SK-N-SH (cell line): ENCODE measurements around the gene C19orf44. TPM values are rescaled to one million over a fixed set of nuclear protein-coding genes. Genes with fewer than 3 reads are reported as not detected.

Experiments used
- CTCF ChIA-PET: fragments of 300-600, 350-600 bp; formaldehyde crosslinking; extraction: SDS; loops from one replicate; lab custom pipeline; 2021; lab: Yijun Ruan, JAX
- POLR2A ChIA-PET: fragments of 350-600 bp; sonication (Branson Sonifier 250); formaldehyde crosslinking; extraction: SDS; loops from one replicate; lab custom pipeline; 2020; ENCODE audit warnings: antibody characterized with exemption, inconsistent platforms; lab: Yijun Ruan, JAX
- DNase-seq: peaks from one replicate; pipeline ENCODE4 v3.0.0; 2012
- H2AFZ ChIP-seq: fragments of 200-600 bp; sonication (generic); 2 replicates; pipeline ENCODE4 v1.8.1; 2016; ENCODE audit warnings: antibody characterized with exemption, mild to moderate bottlenecking, low read depth
- H3F3A ChIP-seq: fragments of 200-600 bp; sonication (generic); replicated peaks from 2 replicates; pipeline ENCODE3; 2016; ENCODE audit warnings: antibody characterized with exemption, mild to moderate bottlenecking; ENCODE audit not compliant: insufficient read depth
- H3K27ac ChIP-seq, 2 experiments: fragments of 200-500 bp in 1 of 2; fragments of 200-600 bp in 1 of 2; sonication (Bioruptor generic) in 1 of 2; sonication (generic), shearing (Covaris generic) in 1 of 2; 2 replicates each; pipeline versions ENCODE4 v1.5.1 to v1.6.1; 2014 to 2016; ENCODE audit warnings: low read depth in 2 of 2, inconsistent platforms in 1 of 2, low read length in 1 of 2, mild to moderate bottlenecking in 1 of 2, mixed read lengths in 1 of 2
- H3K27me3 ChIP-seq: fragments of 200-600 bp; sonication (generic), shearing (Covaris generic); 2 replicates; pipeline ENCODE4 v1.6.1; 2016; ENCODE audit warnings: mixed run types; ENCODE audit not compliant: insufficient read depth
- H3K36me3 ChIP-seq, 2 experiments: fragments of 200-500 bp in 1 of 2; fragments of 200-600 bp in 1 of 2; sonication (Bioruptor generic) in 1 of 2; sonication (generic) in 1 of 2; replicated peaks in 1 of 2; 2 replicates each; pipeline versions ENCODE3 to v1.5.1; 2014 to 2016; ENCODE audit warnings: low read length in 1 of 2, mild to moderate bottlenecking in 1 of 2; ENCODE audit not compliant: insufficient read depth in 2 of 2, control insufficient read depth in 1 of 2
- H3K4me1 ChIP-seq, 2 experiments: fragments of 200-500 bp in 1 of 2; fragments of 200-600 bp in 1 of 2; sonication (Bioruptor generic) in 1 of 2; sonication (generic), shearing (Covaris generic) in 1 of 2; 2 replicates each; pipeline versions ENCODE4 v1.5.1 to v1.6.1; 2014 to 2016; ENCODE audit warnings: low read depth in 1 of 2, low read length in 1 of 2, mixed run types in 1 of 2; ENCODE audit not compliant: insufficient read depth in 2 of 2, control insufficient read depth in 1 of 2
- H3K4me2 ChIP-seq: fragments of 200-600 bp; sonication (generic), shearing (Covaris generic); 2 replicates; pipeline ENCODE4 v1.6.1; 2017; ENCODE audit warnings: mixed run types
- H3K4me3 ChIP-seq, 2 experiments: fragments of 200-500 bp in 1 of 2; fragments of 200-600 bp in 1 of 2; sonication (Bioruptor generic) in 1 of 2; sonication (generic), shearing (Covaris generic) in 1 of 2; 2 replicates each; pipeline versions ENCODE4 v1.5.1 to v1.8.1; 2014 to 2016; ENCODE audit warnings: low read depth in 2 of 2, inconsistent platforms in 1 of 2, low read length in 1 of 2, mild to moderate bottlenecking in 1 of 2, mixed read lengths in 1 of 2, moderate library complexity in 1 of 2
- H3K79me2 ChIP-seq: fragments of 200-600 bp; sonication (generic); 2 replicates; pipeline ENCODE4 v1.8.1; 2017; ENCODE audit warnings: mild to moderate bottlenecking; ENCODE audit not compliant: insufficient read depth
- H3K9ac ChIP-seq: fragments of 200-600 bp; sonication (generic); 2 replicates; pipeline ENCODE4 v1.6.1; 2017; ENCODE audit warnings: mixed run types
- H3K9me2 ChIP-seq: fragments of 200-600 bp; sonication (generic); 2 replicates; pipeline ENCODE4 v1.6.1; 2017; ENCODE audit warnings: mixed run types
- H3K9me3 ChIP-seq: fragments of 200-600 bp; sonication (generic); 2 replicates; pipeline ENCODE4 v1.6.1; 2017; ENCODE audit warnings: mixed run types, mild to moderate bottlenecking, moderate library complexity
- H4K20me1 ChIP-seq: fragments of 200-600 bp; sonication (generic); 2 replicates; pipeline ENCODE4 v1.6.1; 2017; ENCODE audit warnings: mild to moderate bottlenecking, mixed run types; ENCODE audit not compliant: insufficient read depth
- ELF1 ChIP-seq: IDR thresholded peaks from 2 replicates; pipeline ENCODE4 v1.4.0; 2012
- EZH2phosphoT487 ChIP-seq: fragments of 200-600 bp; sonication (generic); IDR thresholded peaks from 2 replicates; pipeline ENCODE4 v1.6.1; 2017; ENCODE audit warnings: low read depth, mixed run types, mild to moderate bottlenecking, antibody characterized with exemption, moderate library complexity, borderline replicate concordance
- GABPA ChIP-seq: IDR thresholded peaks from 2 replicates; pipeline ENCODE4 v1.4.0; 2012; ENCODE audit warnings: low read depth, mild to moderate bottlenecking
- GATA2 ChIP-seq: sonication (generic); formaldehyde crosslinking; IDR thresholded peaks from 2 replicates; pipeline ENCODE4 v1.5.0; 2020; ENCODE audit warnings: mild to moderate bottlenecking, missing genetic modification reagents
- IRF3 ChIP-seq: fragments of 150-350 bp; IDR thresholded peaks from 2 replicates; pipeline ENCODE4 v1.6.1; 2016; ENCODE audit warnings: mild to moderate bottlenecking, low read depth, low read length
- MAX ChIP-seq: IDR thresholded peaks from 2 replicates; pipeline ENCODE4 v1.4.0; 2012; ENCODE audit warnings: low read depth
- MEF2A ChIP-seq: IDR thresholded peaks from 2 replicates; pipeline ENCODE4 v1.4.0; 2012; ENCODE audit warnings: low read depth, borderline replicate concordance
- NRF1 ChIP-seq: IDR thresholded peaks from 2 replicates; pipeline ENCODE4 v1.6.1; 2012; ENCODE audit warnings: low read depth, mild to moderate bottlenecking, low read length
- PBX3 ChIP-seq: IDR thresholded peaks from 2 replicates; pipeline ENCODE4; 2012
- RAD21 ChIP-seq: IDR thresholded peaks from 2 replicates; pipeline ENCODE4 v1.6.1; 2012; ENCODE audit warnings: mild to moderate bottlenecking, low read length
- RCOR1 ChIP-seq: fragments of 150-350 bp; IDR thresholded peaks from 2 replicates; pipeline ENCODE4 v1.6.1; 2017; ENCODE audit warnings: antibody characterized with exemption, low read length
- REST ChIP-seq: IDR thresholded peaks from 2 replicates; pipeline ENCODE4 v1.6.1; 2012; ENCODE audit warnings: mild to moderate bottlenecking, low read depth, low read length, moderate library complexity
- RFX5 ChIP-seq: IDR thresholded peaks from 2 replicates; pipeline ENCODE4 v1.6.1; 2012; ENCODE audit warnings: mild to moderate bottlenecking, improper control_type of control experiment, low read length
- RXRA ChIP-seq: IDR thresholded peaks from 2 replicates; pipeline ENCODE4 v1.4.0; 2012; ENCODE audit warnings: low read depth, mild to moderate bottlenecking, borderline replicate concordance
- SIN3A ChIP-seq: IDR thresholded peaks from 2 replicates; pipeline ENCODE4 v1.6.1; 2012; ENCODE audit warnings: low read depth, mild to moderate bottlenecking, low read length, moderate library complexity, borderline replicate concordance
- TCF12 ChIP-seq: IDR thresholded peaks from 2 replicates; pipeline ENCODE4 v1.4.0; 2012
- USF1 ChIP-seq: IDR thresholded peaks from 2 replicates; pipeline ENCODE4 v1.4.0; 2012; ENCODE audit warnings: low read depth, borderline replicate concordance
- USF2 ChIP-seq: fragments of 150-350 bp; IDR thresholded peaks from 2 replicates; pipeline ENCODE4 v1.6.1; 2017; ENCODE audit warnings: antibody characterized with exemption, low read length, low read depth, borderline replicate concordance
- WGBS: methylation state at CpG from one replicate; pipeline ENCODE4 v1.1.6; 2017; ENCODE audit warnings: low lambda C conversion rate; 5-methylcytosine and 5-hydroxymethylcytosine counted together
- polyA plus RNA-seq, 3 experiments: library from polyadenylated mRNA; depleted of rRNA; stranded (reverse); fragments of >200 nt; gene quantifications; 2 replicates each; pipeline ENCODE4 v1.2.3, GENCODE V29; 2012

C19orf44 gene
- polyA plus RNA-seq, 1 of the 3 experiments (the other 2 are of a cell fraction), result 6.0 TPM

GRCh38 chr19:16531380-16531669, 35.1 kb downstream of the C19orf44 start:
- Histone ChIP-seq H3K27me3 (no peaks in the 10 kb centered on the region), H3F3A (no peaks in the 10 kb centered on the region), H3K9me3 (no peaks in the 10 kb centered on the region), H3K9ac (no peak overlapping the region), H3K79me2 (peaks cover 33% of the 10 kb centered on the region), H2AFZ (no peak overlapping the region), H3K36me3 (peaks cover 28 to 80% of the 10 kb centered on the region in 2 experiments), H4K20me1 (peaks cover 19% of the 10 kb centered on the region), H3K4me1 (no peaks in the 10 kb centered on the region), H3K9me2 (no peaks in the 10 kb centered on the region), H3K27ac (no peak overlapping the region), H3K4me2 (no peak overlapping the region), H3K4me3 (no peak overlapping the region)
- 97% methylated on average over 12 of the region's 12 CpGs for WGBS
- TF ChIP-seq RFX5 (no peak), MAX (no peak), EZH2phosphoT487 (no peak), RXRA (no peak), GABPA (no peak), MEF2A (no peak), USF2 (no peak), IRF3 (no peak), NRF1 (no peak), RCOR1 (no peak), USF1 (no peak)
- ChIA-PET CTCF (no interaction called here), POLR2A (no interaction called here)
- DNase-seq, result no peak

GRCh38 chr19:16532440-16533234, 36.4 kb downstream of the C19orf44 start:
- ChIA-PET CTCF (no interaction called here), POLR2A (interaction anchor here (0.9 kb wide), 1 partner anchor 16 kb away, joined by 4 read pairs; no protein-coding TSS in a partner anchor)
- peaks cover 33% of the 10 kb centered on the region for H4K20me1 ChIP-seq
- no peak for DNase-seq
- H3F3A ChIP-seq, result no peaks in the 10 kb centered on the region
- no peaks in the 10 kb centered on the region; a peak in 1 of 4 replicates for H3K4me1 ChIP-seq
- no peaks in the 10 kb centered on the region for H3K27me3 ChIP-seq
- no peaks in the 10 kb centered on the region for H3K9me2 ChIP-seq
- 96% methylated on average over 23 of the region's 47 CpGs for WGBS
- H3K9ac ChIP-seq, result no peak overlapping the region
- no peak overlapping the region for H2AFZ ChIP-seq
- H3K9me3 ChIP-seq, result no peaks in the 10 kb centered on the region
- no peak overlapping the region for H3K27ac ChIP-seq
- no peak overlapping the region for H3K4me3 ChIP-seq
- peaks cover 19 to 78% of the 10 kb centered on the region in 2 experiments for H3K36me3 ChIP-seq
- peaks cover 45% of the 10 kb centered on the region for H3K79me2 ChIP-seq
- H3K4me2 ChIP-seq, result no peak overlapping the region
- no peak for TF ChIP-seq REST
- no peak for TF ChIP-seq EZH2phosphoT487
- TF ChIP-seq GATA2 (CRISPR knock-in tag), result no peak
- TF ChIP-seq PBX3, result no peak
- no peak for TF ChIP-seq SIN3A
- no peak for TF ChIP-seq ELF1
- no peak for TF ChIP-seq TCF12
- TF ChIP-seq USF1, result no peak
- TF ChIP-seq RAD21, result no peak
